Neuron (in vitro differentiated cells): Measurements from ENCODE around the gene RPL35A.

Experiments used
- H2AFZ ChIP-seq: one replicate; pipeline ENCODE4 v1.6.1; 2013; ENCODE audit warnings: low read depth, mild to moderate bottlenecking, inconsistent platforms, low read length, moderate library complexity
- H3K27me3 ChIP-seq: one replicate; pipeline ENCODE4 v1.6.1; 2013; ENCODE audit warnings: low read length; ENCODE audit not compliant: insufficient read depth
- H3K36me3 ChIP-seq: one replicate; pipeline ENCODE4 v1.6.1; 2013; ENCODE audit warnings: low read length; ENCODE audit not compliant: insufficient read depth
- H3K4me1 ChIP-seq: one replicate; pipeline ENCODE4 v1.6.1; 2013; ENCODE audit warnings: low read length; ENCODE audit not compliant: insufficient read depth
- H3K4me3 ChIP-seq: 2 replicates; pipeline ENCODE4 v1.5.1; 2013; ENCODE audit warnings: mild to moderate bottlenecking, low read length, moderate library complexity
- H3K9me3 ChIP-seq: one replicate; pipeline ENCODE4 v1.6.1; 2013; ENCODE audit warnings: low read length

Gene RPL35A

DNA sequence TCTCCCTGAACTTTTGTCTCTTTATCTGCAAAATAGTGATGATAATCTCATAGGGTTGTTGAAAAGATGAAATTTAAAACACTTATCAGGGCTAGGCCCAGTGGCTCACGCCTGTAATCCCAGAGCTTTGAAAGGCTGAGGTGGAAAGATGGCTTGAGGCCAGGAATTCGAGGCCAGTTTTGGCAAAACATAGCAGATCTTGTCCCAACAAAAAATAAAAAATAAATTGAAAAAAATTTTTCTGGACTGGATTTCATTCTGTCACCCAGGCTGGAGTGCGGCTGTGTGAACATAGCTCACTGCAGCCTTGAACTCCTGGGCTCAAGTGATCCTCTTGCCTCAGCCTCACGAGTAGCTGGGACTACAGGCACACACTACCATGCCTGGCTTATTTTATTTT lies 39.7 kb downstream of the RPL35A start:
- peaks cover 21% of the 10 kb centered on the region for H3K36me3 ChIP-seq
- H3K4me1 ChIP-seq: no peaks in the 10 kb centered on the region
- no peak overlapping the region for H3K4me3 ChIP-seq
- no peaks in the 10 kb centered on the region for H3K9me3 ChIP-seq
- H2AFZ ChIP-seq: no peak overlapping the region
- H3K27me3 ChIP-seq: no peaks in the 10 kb centered on the region

DNA sequence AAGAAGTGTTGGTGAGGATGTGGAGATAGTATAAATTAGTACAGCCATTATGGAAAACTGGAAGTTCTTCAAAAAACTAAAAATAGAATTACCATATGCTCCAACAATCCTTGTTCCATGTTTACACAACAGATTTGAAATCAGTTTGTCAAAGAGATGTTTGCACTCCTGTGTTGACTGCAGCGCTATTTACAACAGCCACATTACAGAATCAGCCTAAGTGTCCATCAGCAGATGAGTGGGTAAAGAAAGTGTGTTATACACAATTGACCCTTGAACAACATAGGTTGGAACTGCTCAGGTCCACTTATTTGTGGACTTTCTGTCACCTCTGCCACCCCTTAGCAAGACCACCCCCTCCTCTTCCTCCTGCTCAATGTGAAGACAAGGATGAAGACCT lies 44.7 kb downstream of the RPL35A start:
- Histone ChIP-seq H2AFZ (no peak overlapping the region), H3K36me3 (peaks cover 21% of the 10 kb centered on the region), H3K9me3 (no peaks in the 10 kb centered on the region), H3K4me3 (no peak overlapping the region), H3K27me3 (no peaks in the 10 kb centered on the region), H3K4me1 (no peaks in the 10 kb centered on the region)

DNA sequence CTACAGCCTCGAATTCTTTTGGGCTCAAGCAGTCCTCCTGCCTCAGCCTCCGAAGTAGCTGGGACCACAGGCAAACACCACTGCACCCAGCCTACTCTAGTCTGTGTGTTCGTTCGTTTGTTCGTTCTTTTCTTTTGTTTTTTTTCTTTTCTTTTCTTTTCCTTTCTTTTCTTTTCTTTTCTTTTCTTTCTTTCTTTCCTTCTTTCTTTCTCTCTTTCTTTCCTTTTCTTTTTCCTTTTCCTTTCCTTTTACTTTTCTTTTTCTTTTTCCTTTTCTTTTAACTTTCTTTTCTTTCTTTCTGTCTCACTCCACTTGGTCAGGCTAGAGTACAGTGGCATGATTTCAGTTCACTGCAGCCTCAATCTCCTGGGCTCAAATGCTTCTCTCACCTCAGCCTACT lies 46.9 kb downstream of the RPL35A start:
- H3K4me3 ChIP-seq: no peak overlapping the region
- no peaks in the 10 kb centered on the region for H3K4me1 ChIP-seq
- no peaks in the 10 kb centered on the region for H3K9me3 ChIP-seq

GRCh38 chr3:197997936-197998335 lies 47.9 kb downstream of the RPL35A start:
- Histone ChIP-seq H3K27me3 (no peaks in the 10 kb centered on the region), H3K4me3 (no peak overlapping the region), H3K36me3 (peaks cover 11% of the 10 kb centered on the region), H2AFZ (no peak overlapping the region), H3K4me1 (no peaks in the 10 kb centered on the region), H3K9me3 (no peaks in the 10 kb centered on the region)

More for the DNA sequence above, 46.9 kb downstream of the RPL35A start:
- Histone ChIP-seq H3K27me3 (no peaks in the 10 kb centered on the region), H3K36me3 (peaks cover 14% of the 10 kb centered on the region), H2AFZ (no peak overlapping the region)
